Tongue (tissue), 2 donors: Measurements from ENCODE around the gene RBSN. TPM values are rescaled to one million over a fixed set of nuclear protein-coding genes. Genes with fewer than 3 reads are reported as not detected.
A peak's percentile ranks its signal among the peaks of the same experiment; 100 is the strongest.

ENCODE experiments used
- DNase-seq: peaks from one replicate; pipeline ENCODE4 v3.0.0-alpha.2; 2015
- total RNA-seq: library from RNA; depleted of rRNA; stranded (reverse); fragments of >200 nt; gene quantifications from one replicate; pipeline ENCODE4 v1.2.3, GENCODE V29; 2014

RBSN gene
- total RNA-seq, 1 donor from 2014 or later = 44.6 TPM

DNA sequence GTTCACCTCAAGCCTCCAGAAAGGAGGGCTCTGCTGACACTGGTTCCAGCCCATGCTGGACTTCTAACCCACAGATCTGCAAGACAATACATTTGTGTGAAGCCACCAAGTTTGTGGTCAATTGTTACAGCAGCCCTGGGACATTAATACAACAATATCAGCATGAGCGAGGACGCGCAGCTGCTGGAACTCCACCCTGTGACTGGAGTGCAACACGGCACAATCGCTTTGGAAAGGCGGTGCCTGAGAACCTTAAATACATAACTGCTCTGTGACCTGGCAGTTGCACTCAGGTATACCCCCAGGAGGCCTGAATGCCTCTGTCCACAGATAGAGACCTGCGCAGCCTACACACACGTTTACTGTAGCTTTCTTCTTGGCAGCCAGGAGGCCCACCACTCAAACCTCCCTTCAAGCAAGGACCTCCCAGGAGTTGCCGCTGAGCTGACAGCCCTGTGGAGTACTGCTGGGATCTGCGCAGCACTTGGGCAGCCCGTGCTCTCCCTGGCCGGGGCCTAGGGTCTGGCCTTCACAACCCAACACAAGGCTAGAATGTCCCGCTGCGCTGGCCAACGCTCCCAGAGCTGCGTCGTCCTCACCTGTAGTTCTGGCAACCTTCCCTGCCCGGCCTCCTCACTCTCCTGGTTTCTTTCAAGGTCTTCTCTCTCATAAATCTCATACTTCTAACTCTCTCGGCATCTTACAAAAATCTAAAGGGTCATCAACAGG lies 42.1 kb downstream of the RBSN start:
- no peak for DNase-seq

DNA sequence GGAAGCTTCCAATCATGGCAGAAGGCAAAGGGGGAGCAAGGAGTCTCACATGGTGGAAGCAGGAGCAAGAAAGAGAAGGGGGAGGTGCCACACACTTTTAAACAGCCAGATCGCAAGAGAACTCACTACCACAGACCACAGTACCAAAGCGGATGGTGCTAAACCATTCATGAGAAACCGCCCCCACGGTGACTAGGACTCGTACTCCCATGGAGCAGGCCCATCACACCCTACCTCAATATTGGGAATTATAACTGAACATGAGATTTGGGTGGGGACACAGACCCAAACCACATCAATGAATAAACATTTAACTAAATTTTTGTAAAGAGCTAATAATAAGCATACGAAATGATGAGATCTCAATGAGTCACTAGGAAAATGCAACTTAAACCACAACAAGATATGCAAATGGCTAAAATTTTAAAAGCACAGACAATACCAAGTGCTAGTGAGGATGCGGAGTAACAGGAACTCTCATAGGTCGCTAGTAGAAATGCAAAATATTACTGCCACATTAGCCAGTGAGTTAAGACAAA lies 43.9 kb downstream of the RBSN start:
- DNase-seq = no peak

DNA sequence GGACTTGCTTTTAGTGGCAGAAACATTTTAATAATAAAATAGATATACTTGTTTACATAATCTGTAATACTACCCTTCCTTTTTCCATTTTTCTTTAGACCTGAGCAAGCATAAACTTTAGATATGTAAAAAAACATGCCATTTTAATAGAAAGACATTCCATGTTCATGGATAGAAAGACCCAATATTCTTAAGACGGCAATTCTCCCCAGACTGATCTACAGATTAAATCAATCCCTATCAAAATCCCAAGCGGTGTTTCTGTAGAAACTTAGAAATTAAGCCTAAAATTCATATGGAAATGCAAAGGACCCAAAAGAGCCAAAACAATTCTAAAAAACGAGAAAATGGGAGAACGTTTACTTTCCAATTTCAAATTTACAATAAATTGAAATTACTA lies 45.4 kb downstream of the RBSN start:
- no peak for DNase-seq

- no peak for DNase-seq
These were observed 46.4 kb downstream of the RBSN start for GRCh38 chr3:15052335-15053242.

DNA sequence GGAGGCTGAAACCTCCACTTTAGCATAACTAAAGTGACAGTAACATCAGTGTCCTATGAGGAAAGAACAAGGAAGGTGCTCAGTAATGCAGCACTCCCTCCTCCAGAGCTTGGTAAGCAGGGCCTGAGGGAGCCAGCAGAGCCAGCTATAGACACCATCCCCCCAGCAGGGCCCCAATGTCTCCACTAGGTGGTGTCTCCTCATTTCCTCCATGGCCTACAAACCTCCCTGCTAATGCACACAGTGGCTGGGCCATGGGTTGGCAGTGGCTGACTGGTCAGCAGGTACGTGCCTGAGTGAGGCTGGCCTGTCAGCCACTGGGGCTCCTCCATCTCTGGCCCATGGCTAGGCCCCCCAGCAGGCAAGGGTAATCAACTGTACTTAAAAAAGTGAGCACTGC lies 47.4 kb downstream of the RBSN start:
- DNase-seq = peak; percentile 19

- no peak for DNase-seq
These were observed 48.4 kb downstream of the RBSN start for GRCh38 chr3:15050405-15051092.

DNA sequence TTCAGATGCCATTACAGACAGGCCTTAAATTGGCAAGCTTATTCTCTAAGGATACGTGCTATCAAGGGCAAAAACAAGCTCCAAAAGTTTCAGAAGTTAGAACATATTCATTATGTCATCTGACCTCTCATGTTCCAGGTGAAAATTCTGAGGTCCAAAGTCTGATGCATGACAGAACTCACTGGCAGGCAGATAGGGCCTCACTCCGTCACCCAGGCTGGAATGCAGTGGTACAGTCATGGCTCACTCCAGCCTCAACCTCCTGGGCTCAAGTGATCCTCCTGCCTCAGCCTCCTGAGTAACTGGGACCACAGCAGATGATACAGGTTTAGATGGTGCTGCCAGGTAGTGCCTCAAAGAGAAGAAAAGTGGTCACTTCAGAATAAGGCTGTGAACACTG lies 49.4 kb downstream of the RBSN start:
- DNase-seq = no peak

DNA sequence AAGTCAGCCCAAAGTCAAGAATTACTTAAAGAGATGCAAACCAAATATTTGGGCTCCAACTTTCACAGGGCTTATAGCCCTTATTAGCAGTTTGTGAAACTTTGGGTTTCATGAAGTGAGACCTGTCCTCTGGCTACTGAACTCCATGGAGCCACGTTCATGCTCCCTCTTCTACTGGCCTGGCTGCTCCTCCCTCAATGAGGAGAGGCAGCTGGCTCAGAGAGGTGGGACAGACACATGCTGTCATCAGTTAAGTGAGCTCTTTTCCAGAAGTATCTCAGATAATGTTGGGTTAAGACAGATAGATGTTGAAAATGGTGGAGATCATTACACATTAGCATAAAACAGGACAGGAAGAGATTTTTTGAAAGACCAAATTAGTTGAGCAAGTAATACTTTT lies 53.3 kb downstream of the RBSN start:
- DNase-seq = no peak

DNA sequence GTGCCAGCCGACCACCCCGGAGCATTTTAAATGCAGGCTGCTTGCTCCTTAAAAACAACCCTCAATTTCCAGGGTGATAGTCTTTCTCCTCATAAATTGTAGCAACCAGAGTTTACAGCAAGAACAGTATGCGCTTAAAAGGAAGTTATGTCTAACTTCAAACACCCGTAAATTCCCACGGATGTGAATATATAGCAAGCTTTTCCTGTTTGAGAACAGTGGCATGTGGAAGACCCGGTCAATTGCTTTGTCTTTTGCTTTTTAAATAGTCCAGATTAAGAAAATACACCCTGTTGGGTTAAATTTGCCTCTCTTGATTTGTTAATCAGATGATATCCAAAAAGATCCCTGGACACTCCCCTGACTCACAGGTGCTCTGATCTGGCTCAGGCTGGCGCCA lies 54.6 kb downstream of the RBSN start:
- DNase-seq = no peak

GRCh38 chr3:15043408-15044171 lies 55.4 kb downstream of the RBSN start:
- no peak for DNase-seq

GRCh38 chr3:15042936-15043335 lies 56.0 kb downstream of the RBSN start:
- no peak for DNase-seq

GRCh38 chr3:15041950-15042349 lies 57.0 kb downstream of the RBSN start:
- no peak for DNase-seq

GRCh38 chr3:15040844-15041243 lies 58.1 kb downstream of the RBSN start:
- DNase-seq = no peak

DNA sequence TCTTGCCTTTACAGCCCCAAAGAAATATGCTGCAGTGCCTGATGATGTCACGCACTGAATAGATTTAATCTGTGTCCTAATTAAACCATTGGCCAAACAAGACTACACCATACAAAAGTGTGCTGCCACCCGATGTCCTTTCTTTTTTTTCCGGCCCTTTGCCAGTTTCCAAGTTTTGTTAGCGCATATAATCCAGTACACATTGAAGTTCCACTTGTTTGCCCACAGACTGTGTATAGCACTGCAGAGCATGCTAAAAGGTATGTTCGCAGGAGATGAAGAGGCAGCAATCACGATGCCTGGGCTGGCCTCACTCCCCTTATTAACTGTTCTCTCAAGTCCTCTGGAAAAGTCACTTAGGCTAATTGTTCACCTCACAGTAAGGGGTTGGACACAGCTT lies 60.6 kb downstream of the RBSN start:
- DNase-seq = no peak

DNA sequence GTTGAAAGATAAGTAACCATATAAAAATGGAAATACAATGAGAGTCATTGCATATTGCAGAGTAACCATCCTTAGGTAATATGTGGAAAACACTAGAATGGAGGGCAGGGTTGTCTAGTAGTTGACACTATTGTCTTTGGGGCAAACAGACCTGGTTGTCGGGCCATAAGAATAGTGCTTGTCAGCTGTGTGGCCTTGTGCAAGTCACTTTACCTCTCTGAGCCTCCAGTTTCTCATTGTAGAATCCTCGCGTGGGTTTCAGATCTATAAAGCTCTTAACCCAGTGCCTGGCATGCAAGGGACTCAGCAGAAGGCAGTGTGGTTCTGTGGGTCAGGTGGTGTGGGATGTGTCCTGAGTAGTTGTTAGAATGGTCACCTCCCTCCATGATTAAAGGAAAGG lies 65.8 kb downstream of the RBSN start:
- no peak for DNase-seq

- DNase-seq = no peak
These were observed 66.3 kb downstream of the RBSN start for GRCh38 chr3:15032650-15033049.

DNA sequence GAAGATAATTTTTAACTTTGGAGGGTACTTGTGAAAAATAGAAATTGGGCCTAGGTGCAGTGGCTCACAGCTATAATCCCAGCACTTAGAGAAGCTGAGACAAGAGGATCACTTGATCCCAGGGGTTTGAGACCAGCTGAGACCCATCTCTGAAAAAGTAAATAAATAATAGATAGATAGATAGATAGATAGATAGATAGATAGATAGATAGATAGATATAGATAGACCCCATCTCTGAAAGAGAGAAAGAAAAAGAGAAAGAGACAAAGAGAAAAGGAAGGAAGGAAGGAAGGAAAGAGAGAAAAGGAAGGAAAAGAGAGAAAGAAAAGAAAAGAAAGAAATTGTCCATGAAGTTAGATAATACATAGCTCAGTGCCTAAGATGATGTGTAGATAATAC lies 69.3 kb downstream of the RBSN start:
- DNase-seq = no peak

- DNase-seq = no peak
These were observed 75.2 kb downstream of the RBSN start for GRCh38 chr3:15023719-15024118.

GRCh38 chr3:15023249-15023648 lies 75.7 kb downstream of the RBSN start:
- DNase-seq = no peak
